ENCODE measurements around the gene MLKL. TPM values are rescaled to one million over a fixed set of nuclear protein-coding genes. Genes with fewer than 3 reads are reported as not detected.

MLKL gene
- total RNA-seq (2014; rRNA removed; shearing (Covaris generic)) = 38.9 and 50.0 TPM in 2 replicates
- 37.7 and 39.2 TPM in 2 replicates for polyA plus RNA-seq (2014; cell fraction: nucleus; rRNA removed)

DNA sequence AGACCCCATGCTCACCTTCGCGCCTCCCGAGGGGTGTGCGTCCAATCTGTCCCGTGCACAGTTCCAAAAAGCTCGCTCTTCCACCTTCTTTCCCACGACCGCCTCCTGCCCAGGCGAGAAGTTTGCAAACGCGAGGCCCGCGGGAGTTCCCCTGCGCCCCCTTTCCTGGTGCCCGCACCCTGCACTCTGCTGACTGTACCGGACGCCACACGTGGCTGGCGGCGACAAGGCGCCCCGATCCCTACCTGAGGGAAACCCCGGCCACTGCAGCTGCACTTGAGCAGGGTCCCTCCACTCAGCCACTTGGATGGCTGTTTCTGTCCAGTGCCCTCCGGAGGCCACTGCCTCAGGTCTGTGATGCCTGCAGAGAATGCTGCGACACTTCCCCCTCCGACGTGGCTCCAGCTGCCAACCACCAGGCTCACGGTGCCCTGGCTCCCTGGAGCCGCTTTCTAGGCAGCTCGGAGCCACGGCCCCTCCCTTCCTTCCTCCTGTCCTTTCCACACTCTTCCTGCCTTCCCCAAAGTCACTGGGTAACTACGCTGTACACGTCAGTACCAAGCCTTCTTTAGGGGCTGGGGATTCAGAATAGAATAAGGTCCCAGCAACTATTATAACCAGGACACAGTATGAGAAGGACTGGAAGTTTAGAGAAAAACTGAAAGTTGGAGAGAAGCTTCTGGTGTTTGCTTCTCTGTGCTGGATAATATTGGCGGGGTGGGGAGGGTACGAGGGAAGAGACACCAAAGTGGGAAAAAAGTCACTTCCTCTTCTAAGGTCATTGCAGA lies at the start of gene MLKL:
MLKL (minus strand) TSS at position 425 of the 788 bp plus-strand sequence. CDS start 5,105 bp downstream, outside the sequence.
- DNase-seq (ENCODE audit: extremely low read depth, low read depth) = peak; percentile 54

DNA sequence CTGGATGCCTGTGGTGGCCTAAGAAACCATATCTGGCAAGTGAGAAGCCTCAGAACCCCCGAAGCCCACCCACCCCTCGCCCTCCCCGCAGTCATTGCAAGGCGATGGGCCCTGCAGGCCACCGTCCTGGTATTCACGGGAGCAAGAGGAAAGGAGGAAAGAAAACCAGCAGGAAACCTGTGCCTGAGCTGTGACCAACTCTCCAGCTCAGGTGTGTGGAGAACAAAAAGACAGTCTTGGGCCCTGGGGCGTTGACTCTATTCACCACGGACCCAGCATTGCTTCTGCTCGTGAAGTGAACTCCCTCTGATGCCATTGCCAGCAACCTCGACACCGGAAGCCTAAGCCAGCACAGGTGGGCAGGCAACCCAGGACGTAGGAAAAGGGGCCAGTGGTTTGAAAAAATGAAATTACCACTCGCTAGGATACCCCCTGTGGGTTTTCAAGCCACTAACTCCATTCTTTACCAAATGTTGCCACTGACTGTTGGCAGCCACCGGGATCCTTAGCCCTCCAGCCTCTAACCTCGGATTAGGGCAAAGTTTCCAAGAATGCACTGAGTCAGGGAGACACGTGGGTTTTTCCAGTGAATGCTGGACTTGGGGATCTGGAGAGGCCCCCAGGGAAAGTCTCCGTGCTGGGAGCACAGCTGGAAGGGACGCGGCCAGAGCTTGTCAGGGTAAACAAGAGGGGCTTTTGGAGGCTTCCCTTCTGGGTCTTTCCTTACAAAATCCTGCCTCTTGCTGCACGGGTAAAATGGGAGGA lies 48.8 kb upstream of the MLKL start:
- no peak for DNase-seq (ENCODE audit: extremely low read depth, low read depth)

GRCh38 chr16:74748616-74749026 lies 48.0 kb upstream of the MLKL start:
- DNase-seq (ENCODE audit: extremely low read depth, low read depth) = no peak

DNA sequence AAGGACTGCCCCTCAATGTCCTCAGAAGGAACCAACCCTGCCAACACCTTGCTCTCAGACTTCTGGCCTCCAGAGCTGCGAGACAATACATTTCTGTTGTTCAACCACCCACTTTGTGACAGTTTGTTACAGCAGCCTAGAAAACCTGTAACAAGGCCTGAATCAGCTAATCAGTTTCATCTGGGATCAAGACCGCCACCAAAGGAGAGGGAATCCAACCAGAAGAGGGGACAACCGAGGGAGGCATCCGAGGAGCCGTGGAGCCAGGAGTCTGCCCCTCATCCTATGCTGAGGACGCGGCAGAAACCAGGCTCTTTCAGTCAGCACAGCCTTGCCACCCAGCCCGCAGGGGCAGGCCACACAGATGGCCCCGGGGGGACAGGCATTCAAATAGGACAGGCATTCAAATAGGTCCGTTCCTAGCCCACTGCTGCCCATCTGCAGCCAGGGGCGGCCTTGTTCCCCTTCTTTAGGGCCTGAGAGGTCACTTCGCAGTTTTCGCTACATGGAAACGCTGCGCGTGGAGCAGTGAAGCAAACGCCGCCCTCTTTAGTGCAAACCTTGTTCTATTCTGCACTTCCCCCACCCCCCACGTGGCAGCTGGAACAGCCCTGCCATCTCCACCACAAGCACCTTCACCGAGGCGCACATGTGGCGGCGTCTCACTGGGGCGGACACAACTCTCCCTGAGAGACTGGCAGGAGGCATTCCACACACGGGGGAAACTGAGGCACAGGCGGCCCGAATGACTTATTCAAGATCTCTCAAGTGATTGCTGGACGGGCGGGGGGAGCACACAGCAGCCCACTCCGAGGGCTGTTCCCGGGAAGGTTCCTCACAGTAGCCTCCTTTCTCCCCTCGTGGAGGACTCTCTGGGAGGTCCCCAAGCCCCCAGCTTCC lies 47.3 kb upstream of the MLKL start:
- no peak for DNase-seq (ENCODE audit: extremely low read depth, low read depth)

- DNase-seq (ENCODE audit: extremely low read depth, low read depth) = no peak
Observed at GRCh38 chr16:74745926-74746325, 45.3 kb upstream of the MLKL start.

DNA sequence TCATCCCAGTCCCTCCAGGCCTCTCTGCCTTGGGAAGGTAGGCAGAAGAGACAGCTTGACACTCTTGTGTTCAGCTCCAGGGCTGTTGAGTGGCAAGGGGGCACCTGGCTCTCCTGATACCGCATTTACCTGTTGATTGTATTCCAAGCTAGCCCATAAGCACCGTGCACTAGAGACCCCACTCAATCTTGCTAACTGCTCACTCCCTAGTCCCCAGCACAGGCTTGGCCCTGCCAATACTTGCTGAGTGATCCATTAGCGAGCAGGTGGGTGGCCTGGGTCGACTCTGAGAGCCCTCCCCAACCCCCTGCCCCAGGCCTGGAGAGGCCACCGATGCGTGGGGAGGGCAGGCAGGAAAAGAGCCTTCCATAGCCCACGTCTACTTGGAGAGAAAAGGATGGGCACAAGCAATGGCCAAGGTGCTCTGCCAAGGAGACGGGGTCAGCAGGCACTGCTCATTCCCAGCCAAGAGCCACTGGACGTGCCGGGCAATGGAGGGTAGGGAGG lies 44.5 kb upstream of the MLKL start:
- no peak for DNase-seq (ENCODE audit: extremely low read depth, low read depth)

- DNase-seq (ENCODE audit: extremely low read depth, low read depth) = no peak
Observed at GRCh38 chr16:74744566-74744965, 43.9 kb upstream of the MLKL start.

GRCh38 chr16:74743668-74744299 lies 43.1 kb upstream of the MLKL start:
- DNase-seq (ENCODE audit: extremely low read depth, low read depth) = peak; percentile 94

GRCh38 chr16:74743045-74743667 lies 42.5 kb upstream of the MLKL start:
- no peak for DNase-seq (ENCODE audit: extremely low read depth, low read depth)

DNA sequence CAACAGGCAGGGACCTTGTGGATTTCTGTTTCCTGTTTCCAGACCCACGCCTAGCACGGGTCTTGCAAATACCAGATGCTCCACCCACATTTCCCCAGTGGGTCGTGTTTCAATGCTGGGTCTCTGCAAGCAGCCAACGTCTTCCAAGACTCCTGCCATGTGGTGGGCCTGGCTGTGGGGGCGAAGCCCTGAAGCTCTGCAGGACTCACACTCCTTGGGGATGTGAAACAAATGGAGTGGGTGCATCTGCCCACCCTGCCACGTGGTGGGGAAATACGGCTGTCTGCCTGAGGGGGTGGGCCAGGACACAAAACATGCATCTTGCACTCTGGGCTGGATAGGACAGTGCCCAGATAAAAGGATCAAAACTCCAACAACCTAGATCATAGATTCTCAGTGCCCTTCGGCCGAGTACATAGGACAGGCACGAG lies 41.4 kb upstream of the MLKL start:
- no peak for DNase-seq (ENCODE audit: extremely low read depth, low read depth)

DNA sequence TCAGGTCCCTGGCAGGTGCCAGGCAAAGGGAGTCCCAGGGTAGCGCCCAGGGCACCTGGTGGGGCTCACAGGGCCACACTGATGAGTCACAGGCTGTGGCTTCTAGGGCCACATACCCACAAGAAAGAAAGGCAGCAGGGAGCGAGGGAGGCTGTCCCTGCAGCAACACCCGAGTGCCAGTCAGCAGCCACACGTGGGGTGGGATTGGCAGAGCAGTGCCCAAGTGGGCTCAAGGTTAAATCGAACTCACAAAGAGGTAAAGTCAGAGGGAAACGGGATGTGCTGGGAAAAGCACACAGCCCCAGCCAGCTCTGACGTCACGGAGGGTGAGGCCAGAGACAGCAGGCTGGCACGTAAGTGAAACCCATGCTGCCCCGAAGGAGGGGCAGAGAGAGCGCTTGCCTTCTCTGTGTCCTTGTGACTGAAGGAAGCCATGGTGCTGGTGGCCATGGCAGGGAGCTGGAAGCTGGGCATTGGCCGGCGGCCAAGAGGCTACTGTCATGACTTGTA lies 40.2 kb upstream of the MLKL start:
- peak; percentile 81 for DNase-seq (ENCODE audit: extremely low read depth, low read depth)

GRCh38 chr16:74739275-74739674 lies 38.6 kb upstream of the MLKL start:
- DNase-seq (ENCODE audit: extremely low read depth, low read depth) = no peak

DNA sequence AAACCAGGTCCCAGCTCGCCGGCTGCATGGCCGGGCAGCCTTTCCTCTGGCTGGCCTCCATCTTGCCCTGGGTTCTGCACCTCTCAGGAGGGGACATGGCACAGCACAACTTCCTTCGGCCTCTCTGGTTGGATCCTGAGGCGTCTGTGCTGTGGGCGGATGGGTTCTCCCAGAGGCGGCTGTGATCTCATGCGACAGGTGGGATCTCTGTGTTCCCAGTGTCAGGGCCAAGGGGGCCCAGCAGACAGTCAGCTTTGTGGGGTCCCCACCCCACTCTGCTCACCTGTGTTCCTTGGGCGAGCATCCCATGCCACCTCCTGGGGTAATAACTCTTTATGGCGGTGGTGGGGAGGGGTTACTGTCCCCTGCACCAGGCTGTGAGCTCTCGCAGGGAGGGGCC lies 38.2 kb upstream of the MLKL start:
- DNase-seq (ENCODE audit: extremely low read depth, low read depth) = no peak

- DNase-seq (ENCODE audit: extremely low read depth, low read depth) = no peak
Observed at GRCh38 chr16:74738113-74738541, 37.5 kb upstream of the MLKL start.

DNA sequence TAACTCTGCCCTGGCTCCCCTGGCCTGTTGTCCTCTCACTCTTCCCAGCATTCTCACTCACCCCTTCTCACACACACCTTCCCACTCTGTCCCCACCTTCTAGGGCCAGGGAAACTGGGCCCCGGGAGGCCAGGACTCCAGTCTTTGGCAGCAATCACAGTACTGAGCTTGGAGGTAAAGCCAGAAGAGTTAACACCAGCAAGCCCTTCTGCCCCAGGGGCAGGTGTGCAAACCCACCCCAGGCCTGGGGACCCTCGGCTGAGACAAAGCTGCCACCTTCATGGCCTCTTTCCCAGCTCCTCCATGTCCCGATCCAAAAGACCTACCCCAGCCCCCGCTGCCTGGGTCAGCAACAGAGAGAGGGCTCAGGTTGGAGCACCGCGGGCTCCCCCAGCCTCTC lies 36.9 kb upstream of the MLKL start:
- no peak for DNase-seq (ENCODE audit: extremely low read depth, low read depth)

DNA sequence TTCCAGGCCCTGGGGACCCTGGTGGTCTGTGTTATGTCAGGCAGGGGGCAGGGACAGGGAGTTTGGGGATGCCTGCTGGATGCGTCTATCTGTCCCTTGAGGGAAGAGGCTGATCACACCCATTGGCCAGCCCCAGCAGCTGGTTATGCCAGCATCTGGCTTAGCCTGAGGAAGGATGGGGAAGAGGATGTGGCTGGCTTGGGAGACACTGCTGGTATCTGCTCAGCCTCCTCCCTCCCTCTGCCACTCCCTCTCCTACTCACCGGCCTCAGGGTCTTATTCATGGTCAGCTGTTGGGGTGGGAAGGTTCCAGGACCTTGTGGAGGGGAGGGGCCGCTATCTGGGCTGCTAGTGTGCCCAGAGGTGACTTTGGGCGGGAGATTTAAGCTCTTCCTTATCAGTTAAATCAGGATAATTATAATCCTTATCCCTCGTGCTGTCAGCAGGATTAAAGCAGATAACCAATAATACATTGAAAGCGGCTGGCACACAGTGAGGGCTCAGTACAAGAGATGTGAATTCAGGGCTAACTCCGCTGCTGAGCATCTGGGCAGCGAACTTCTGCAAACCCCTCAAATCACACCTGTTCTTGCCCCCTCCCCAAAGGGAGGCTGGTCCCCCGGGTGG lies 36.0 kb upstream of the MLKL start:
- no peak for DNase-seq (ENCODE audit: extremely low read depth, low read depth)

- DNase-seq (ENCODE audit: extremely low read depth, low read depth) = no peak
Observed at GRCh38 chr16:74735554-74735953, 34.9 kb upstream of the MLKL start.

DNA sequence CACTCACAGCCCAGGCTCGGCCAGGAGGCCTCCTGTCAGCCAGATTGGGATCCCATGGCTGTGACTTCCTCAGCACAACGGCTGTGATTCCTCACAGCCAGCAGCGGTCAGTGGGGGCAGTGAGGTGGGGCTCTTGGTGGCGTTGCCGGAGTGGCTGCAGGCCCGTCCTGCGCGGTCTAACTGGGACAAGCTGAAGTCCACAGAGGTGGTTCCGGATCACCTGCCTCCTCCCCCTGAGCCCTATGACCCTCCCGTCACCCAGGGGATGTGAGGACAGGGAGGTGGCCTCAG lies 34.4 kb upstream of the MLKL start:
- no peak for DNase-seq (ENCODE audit: extremely low read depth, low read depth)
